HUDEP-2 (cell line): ENCODE data around the gene EIF5AL1.
"Not testable (repeated sequence)": the region's sequence is repeated elsewhere in the genome, so short reads cannot be mapped to it uniquely, and the experiment has no call there.

Experiments
- DNase-seq, 76 experiments: peaks; one replicate each; lab custom pipeline; 2025; ENCODE audit not compliant: unreplicated experiment in 76 of 76; lab: John Stamatoyannopoulos, UW

EIF5AL1 gene

DNA sequence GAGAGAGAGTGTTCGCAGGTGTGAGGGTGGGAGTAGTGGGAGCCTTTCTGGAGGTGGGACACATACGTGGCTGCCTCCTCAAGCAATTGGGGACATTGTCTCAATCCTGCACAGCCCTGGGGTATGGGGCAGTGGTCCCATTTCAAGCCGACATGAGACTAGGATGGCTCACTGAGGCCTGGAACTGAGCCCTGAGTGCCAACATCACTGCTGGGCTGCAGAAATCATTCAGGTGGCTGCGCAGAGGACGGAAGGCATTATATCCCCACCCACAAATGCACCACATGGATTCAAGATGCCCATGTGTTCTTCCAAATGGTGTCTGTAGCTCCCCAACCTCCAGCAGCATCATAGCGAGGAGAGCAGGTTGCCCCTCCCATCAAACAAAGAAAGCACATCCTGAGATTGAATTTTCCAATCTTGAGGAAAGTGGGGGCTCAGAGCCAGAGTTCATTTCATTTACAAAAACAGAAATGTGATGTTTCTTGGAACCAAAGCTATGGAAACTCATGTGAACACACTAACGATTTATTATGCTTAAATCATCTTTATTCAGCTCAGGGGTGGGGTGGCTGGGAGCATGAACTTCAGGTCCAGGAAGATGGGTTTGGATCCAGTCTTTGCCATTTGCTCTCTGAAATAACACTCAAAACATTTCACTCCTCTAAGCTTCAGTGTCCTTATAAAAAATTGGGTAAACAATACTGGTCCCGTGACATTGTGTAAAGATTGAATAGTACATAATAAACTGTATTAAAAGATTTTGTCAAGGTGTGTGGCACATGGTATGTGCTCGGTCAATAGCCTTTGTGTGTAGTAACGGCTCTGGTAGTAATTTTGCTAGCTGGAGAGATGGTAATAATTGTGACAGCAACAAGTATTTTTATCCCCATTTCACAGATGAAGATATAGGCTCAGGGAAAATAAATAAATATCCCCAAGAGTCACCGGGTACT, 43.3 kb downstream of the EIF5AL1 start:
- DNase-seq: no peak

GRCh38 chr10:79556961-79557360, 44.6 kb downstream of the EIF5AL1 start:
- not testable (repeated sequence) for DNase-seq

GRCh38 chr10:79559726-79560125, 47.4 kb downstream of the EIF5AL1 start:
- DNase-seq: no peak

- no peak for DNase-seq
Observed at GRCh38 chr10:79560160-79560709, 47.9 kb downstream of the EIF5AL1 start, which contains the start of gene SFTPA2. Gene SFTPA2, minus strand, starts transcription at chr10:79560407. Its CDS starts 924 bp downstream, at chr10:79559483.

DNA sequence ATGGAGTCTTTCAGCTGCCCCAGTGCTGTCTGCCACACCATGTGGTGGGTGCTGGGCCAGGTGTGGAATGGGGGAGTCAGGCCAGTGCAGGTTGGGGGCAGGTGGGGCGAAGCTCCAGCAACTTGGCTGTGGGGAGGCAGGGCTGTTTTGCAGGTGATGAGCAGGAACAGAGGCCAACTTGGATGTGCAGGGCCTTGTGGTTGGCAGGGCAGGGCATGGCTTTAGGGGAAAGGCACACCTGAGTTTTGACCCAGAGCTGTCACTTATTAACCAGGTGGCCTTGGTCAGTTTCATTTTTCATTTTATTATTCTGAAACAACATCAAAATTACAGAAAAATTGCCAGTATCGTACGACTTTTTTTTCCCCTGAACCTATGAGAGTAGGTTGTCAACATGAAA, 48.9 kb downstream of the EIF5AL1 start:
- DNase-seq: no peak

DNA sequence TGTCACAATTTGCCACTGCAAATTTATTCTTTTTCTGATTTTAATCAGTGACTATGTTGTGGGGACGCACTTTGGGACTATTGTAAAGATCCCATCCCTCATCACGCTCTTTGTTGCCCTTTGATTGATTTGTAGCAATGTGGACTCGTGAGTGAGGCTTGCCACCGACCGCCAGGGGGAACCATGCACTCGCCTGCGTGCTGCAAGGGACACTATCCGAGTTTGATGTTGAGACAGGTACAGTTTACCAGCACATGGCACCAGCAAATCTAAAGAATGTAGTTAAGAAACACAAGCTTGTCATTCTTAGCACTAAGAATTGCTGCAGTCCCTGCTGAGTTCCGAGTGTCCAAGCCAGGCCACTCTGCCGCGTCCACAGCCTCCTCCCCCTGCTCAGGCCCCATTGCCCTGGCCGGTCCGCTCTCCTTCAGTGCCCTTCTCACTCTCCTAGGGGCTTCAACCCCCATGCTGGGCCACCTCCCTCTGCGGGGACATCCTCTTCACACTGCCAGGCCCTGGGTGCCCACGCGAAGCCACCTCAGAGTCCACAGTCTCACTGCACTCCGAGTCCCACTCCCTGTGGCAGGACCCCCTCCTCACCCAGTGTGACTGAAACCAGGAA, 49.9 kb downstream of the EIF5AL1 start:
- peak in 49 of 76 experiments; percentile 8 to 64 (median 30) for DNase-seq

DNA sequence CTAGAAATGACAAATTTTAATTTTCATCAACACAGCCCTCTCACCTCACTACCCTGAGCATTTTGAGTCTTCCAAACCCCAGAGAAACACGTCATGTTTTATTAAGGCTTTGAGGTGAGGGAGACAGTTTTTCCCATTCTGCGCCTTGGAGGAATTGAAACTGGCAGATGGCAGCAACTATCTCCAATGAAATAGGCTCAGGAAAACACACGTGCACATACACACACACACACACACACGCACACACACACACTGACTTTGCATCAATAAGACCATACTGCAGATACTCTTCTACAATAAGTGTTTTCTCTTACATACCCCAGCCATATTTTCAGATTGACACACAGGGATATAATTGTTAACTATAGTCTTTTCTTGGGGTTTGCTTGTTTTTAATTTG, 51.1 kb downstream of the EIF5AL1 start:
- DNase-seq: no peak
